GM18520 (cell line): ENCODE data around the gene FMN1.

Source experiments
- ATAC-seq: cut with Tn5 transposase; IDR thresholded peaks from one replicate; pipeline ENCODE4 v1.9.1; 2021; ENCODE audit not compliant: unreplicated experiment

Gene FMN1

GRCh38 chr15:33021806-33022389 lies 172.6 kb downstream of the FMN1 start:
- no peak for ATAC-seq

GRCh38 chr15:33019354-33019981 lies 175.0 kb downstream of the FMN1 start:
- no peak for ATAC-seq

GRCh38 chr15:33016405-33017024 lies 178.0 kb downstream of the FMN1 start:
- ATAC-seq = no peak

- ATAC-seq = no peak
These were observed 179.9 kb downstream of the FMN1 start for GRCh38 chr15:33014586-33014985.

- no peak for ATAC-seq
These were observed 180.6 kb downstream of the FMN1 start for GRCh38 chr15:33013827-33014445.

GRCh38 chr15:33011976-33012375 lies 182.5 kb downstream of the FMN1 start:
- no peak for ATAC-seq

- no peak for ATAC-seq
These were observed 184.9 kb downstream of the FMN1 start for GRCh38 chr15:33009603-33010002.

- ATAC-seq = no peak
These were observed 185.5 kb downstream of the FMN1 start for GRCh38 chr15:33009026-33009425.

- no peak for ATAC-seq
These were observed 186.1 kb downstream of the FMN1 start for GRCh38 chr15:33008284-33008995.

- no peak for ATAC-seq
These were observed 187.1 kb downstream of the FMN1 start for GRCh38 chr15:33007303-33007855.

- ATAC-seq = no peak
These were observed 188.9 kb downstream of the FMN1 start for GRCh38 chr15:33005582-33005981.

GRCh38 chr15:33001926-33002325 lies 192.6 kb downstream of the FMN1 start:
- no peak for ATAC-seq

- no peak for ATAC-seq
These were observed 195.4 kb downstream of the FMN1 start for GRCh38 chr15:32998979-32999672.

- ATAC-seq = no peak
These were observed 196.3 kb downstream of the FMN1 start for GRCh38 chr15:32998182-32998581.

GRCh38 chr15:32994810-32995424 lies 199.6 kb downstream of the FMN1 start:
- ATAC-seq = no peak

GRCh38 chr15:32993285-32993684 lies 201.2 kb downstream of the FMN1 start:
- ATAC-seq = no peak

GRCh38 chr15:32991619-32992111 lies 202.8 kb downstream of the FMN1 start:
- ATAC-seq = no peak

GRCh38 chr15:32990071-32990470 lies 204.4 kb downstream of the FMN1 start:
- no peak for ATAC-seq

GRCh38 chr15:32987067-32987466 lies 207.4 kb downstream of the FMN1 start:
- ATAC-seq = no peak

GRCh38 chr15:32986147-32986546 lies 208.4 kb downstream of the FMN1 start:
- no peak for ATAC-seq
